ENCODE measurements around the gene SRPK3.
A peak's percentile ranks its signal among the peaks of the same experiment; 100 is the strongest.

Gene SRPK3

GRCh38 chrX:153783378-153784013 is 2.7 kb downstream of the SRPK3 start:
- DNase-seq (ENCODE audit: low read depth in 2 of 2), result no peak

- DNase-seq (ENCODE audit: low read depth in 2 of 2), result no peak
Observed at GRCh38 chrX:153784325-153784967, 3.6 kb downstream of the SRPK3 start.

- DNase-seq (ENCODE audit: low read depth in 2 of 2), result no peak
Observed at GRCh38 chrX:153786669-153787068, 5.8 kb downstream of the SRPK3 start.

- DNase-seq (ENCODE audit: low read depth in 2 of 2), result no peak
Observed at GRCh38 chrX:153789654-153790053, 8.8 kb downstream of the SRPK3 start.

GRCh38 chrX:153791104-153791852 is 10.4 kb downstream of the SRPK3 start:
- no peak for DNase-seq (ENCODE audit: low read depth in 2 of 2)

GRCh38 chrX:153792368-153792767 is 11.5 kb downstream of the SRPK3 start:
- no peak for DNase-seq (ENCODE audit: low read depth in 2 of 2)

- no peak for DNase-seq (ENCODE audit: low read depth in 2 of 2)
Observed at GRCh38 chrX:153793291-153793690, 12.4 kb downstream of the SRPK3 start.

- DNase-seq (ENCODE audit: low read depth in 2 of 2), result peak; percentile 84 to 87
Observed at GRCh38 chrX:153794018-153794896, 13.4 kb downstream of the SRPK3 start, which contains the start of the genes IDH3G and SSR4. TSS of gene IDH3G (minus strand) at chrX:153794375. CDS start at chrX:153794326, 49 bp downstream. TSS of gene SSR4 (plus strand) at chrX:153794668. CDS start at chrX:153794688, 20 bp downstream.

- DNase-seq (ENCODE audit: low read depth in 2 of 2), result no peak
Observed at GRCh38 chrX:153794897-153795816, 14.3 kb downstream of the SRPK3 start.

GRCh38 chrX:153797415-153798015 is 16.7 kb downstream of the SRPK3 start:
- no peak for DNase-seq (ENCODE audit: low read depth in 2 of 2)

- no peak for DNase-seq (ENCODE audit: low read depth in 2 of 2)
Observed at GRCh38 chrX:153799326-153799725, 18.5 kb downstream of the SRPK3 start.

- DNase-seq (ENCODE audit: low read depth in 2 of 2), result no peak
Observed at GRCh38 chrX:153800177-153800722, 19.4 kb downstream of the SRPK3 start.

GRCh38 chrX:153800746-153801145 is 19.9 kb downstream of the SRPK3 start:
- DNase-seq (ENCODE audit: low read depth in 2 of 2), result no peak

- no peak for DNase-seq (ENCODE audit: low read depth in 2 of 2)
Observed at GRCh38 chrX:153801669-153802068, 20.8 kb downstream of the SRPK3 start.

- no peak for DNase-seq (ENCODE audit: low read depth in 2 of 2)
Observed at GRCh38 chrX:153802513-153803045, 21.7 kb downstream of the SRPK3 start.

- DNase-seq (ENCODE audit: low read depth in 2 of 2), result no peak
Observed at GRCh38 chrX:153803211-153804099, 22.6 kb downstream of the SRPK3 start.

GRCh38 chrX:153804100-153804595 is 23.3 kb downstream of the SRPK3 start:
- DNase-seq (ENCODE audit: low read depth in 2 of 2), result no peak

GRCh38 chrX:153804621-153805020 is 23.8 kb downstream of the SRPK3 start:
- no peak for DNase-seq (ENCODE audit: low read depth in 2 of 2)

Measured in activated CD4-positive, alpha-beta T cell treated with anti-CD3 and anti-CD28 coated beads for 24 hours (primary cell).